ENCODE results near the gene CST7.
"Not testable (repeated sequence)": the region's sequence is repeated elsewhere in the genome, so short reads cannot be mapped to it uniquely, and the experiment has no call there.

CST7 gene

GRCh38 chr20:24948939-24949679 lies at the start of gene CST7:
TSS of gene CST7 (plus strand) at chr20:24949269. CDS start at chr20:24949506, 237 bp downstream.
- peak; percentile 62 to 74 for DNase-seq (ENCODE audit: low read depth in 1 of 2, low spot score in 1 of 2)

- DNase-seq (ENCODE audit: low read depth in 1 of 2, low spot score in 1 of 2): no peak
Observed at GRCh38 chr20:24906806-24907205, 42.3 kb upstream of the CST7 start.

- DNase-seq (ENCODE audit: low read depth in 1 of 2, low spot score in 1 of 2): no peak
Observed at GRCh38 chr20:24908642-24909041, 40.4 kb upstream of the CST7 start.

- DNase-seq (ENCODE audit: low read depth in 1 of 2, low spot score in 1 of 2): no peak
Observed at GRCh38 chr20:24909086-24909780, 39.8 kb upstream of the CST7 start.

GRCh38 chr20:24909861-24910260 lies 39.2 kb upstream of the CST7 start:
- DNase-seq (ENCODE audit: low read depth in 1 of 2, low spot score in 1 of 2): no peak

GRCh38 chr20:24910461-24910860 lies 38.6 kb upstream of the CST7 start:
- DNase-seq (ENCODE audit: low read depth in 1 of 2, low spot score in 1 of 2): no peak

GRCh38 chr20:24911461-24911860 lies 37.6 kb upstream of the CST7 start:
- no peak for DNase-seq (ENCODE audit: low read depth in 1 of 2, low spot score in 1 of 2)

GRCh38 chr20:24912397-24913075 lies 36.5 kb upstream of the CST7 start:
- DNase-seq (ENCODE audit: low read depth in 1 of 2, low spot score in 1 of 2): no peak

GRCh38 chr20:24913076-24913628 lies 35.9 kb upstream of the CST7 start:
- no peak for DNase-seq (ENCODE audit: low read depth in 1 of 2, low spot score in 1 of 2)

GRCh38 chr20:24914388-24915241 lies 34.5 kb upstream of the CST7 start:
- DNase-seq (ENCODE audit: low read depth in 1 of 2, low spot score in 1 of 2): no peak

- no peak for DNase-seq (ENCODE audit: low read depth in 1 of 2, low spot score in 1 of 2)
Observed at GRCh38 chr20:24915440-24915839, 33.6 kb upstream of the CST7 start.

- no peak for DNase-seq (ENCODE audit: low read depth in 1 of 2, low spot score in 1 of 2)
Observed at GRCh38 chr20:24915892-24916291, 33.2 kb upstream of the CST7 start.

- no peak for DNase-seq (ENCODE audit: low read depth in 1 of 2, low spot score in 1 of 2)
Observed at GRCh38 chr20:24916412-24916811, 32.7 kb upstream of the CST7 start.

- DNase-seq (ENCODE audit: low read depth in 1 of 2, low spot score in 1 of 2): no peak
Observed at GRCh38 chr20:24917056-24917455, 32.0 kb upstream of the CST7 start.

- DNase-seq (ENCODE audit: low read depth in 1 of 2, low spot score in 1 of 2): peak in 1 of 2 donors; percentile 8
Observed at GRCh38 chr20:24917797-24918578, 31.1 kb upstream of the CST7 start.

GRCh38 chr20:24918579-24919566 lies 30.2 kb upstream of the CST7 start:
- no peak for DNase-seq (ENCODE audit: low read depth in 1 of 2, low spot score in 1 of 2)

- not testable (repeated sequence) for DNase-seq (ENCODE audit: low read depth in 1 of 2, low spot score in 1 of 2)
Observed at GRCh38 chr20:24919665-24920064, 29.4 kb upstream of the CST7 start.

GRCh38 chr20:24920706-24921105 lies 28.4 kb upstream of the CST7 start:
- not testable (repeated sequence) for DNase-seq (ENCODE audit: low read depth in 1 of 2, low spot score in 1 of 2)

- DNase-seq (ENCODE audit: low read depth in 1 of 2, low spot score in 1 of 2): not testable (repeated sequence)
Observed at GRCh38 chr20:24929259-24929658, 19.8 kb upstream of the CST7 start.

Measured in activated T-helper 1 cell treated with anti-CD3 and anti-CD28 coated beads, Interleukin-2, amount 50 U/mL, for 16 hours (primary cell).